ENCODE results near the gene HSD17B1. TPM values are rescaled to one million over a fixed set of nuclear protein-coding genes. Genes with fewer than 3 reads are reported as not detected.

Gene HSD17B1
- polyA plus RNA-seq, 1 donor from 2014 or later: 1.0 TPM

- Histone ChIP-seq H3K79me2 (replicated peaks; ENCODE audit: insufficient read depth, low read length) (no peaks in the 10 kb centered on the region), H3K9me2 (ENCODE audit: insufficient read depth, low read length) (no peaks in the 10 kb centered on the region), H3K9ac (ENCODE audit: low read length) (no peak overlapping the region), H2AFZ (ENCODE audit: low read depth, low read length) (no peak overlapping the region), H3F3A (ENCODE audit: insufficient read depth, low read length, poor library complexity, severe bottlenecking) (no peaks in the 10 kb centered on the region), H3K27ac (ENCODE audit: low read length) (no peak overlapping the region), H3K4me3 (ENCODE audit: low read length) (no peak overlapping the region), H3K36me3 (ENCODE audit: insufficient read depth, low read length) (peaks cover 10% of the 10 kb centered on the region), H3K4me2 (ENCODE audit: low read length) (no peak overlapping the region), H4K20me1 (ENCODE audit: insufficient read depth) (no peaks in the 10 kb centered on the region), H3K27me3 (ENCODE audit: insufficient read depth, low read depth, low read length) (no peaks in the 10 kb centered on the region), H3K9me3 (ENCODE audit: low read length) (no peaks in the 10 kb centered on the region)
- TF ChIP-seq, protein P1, sequence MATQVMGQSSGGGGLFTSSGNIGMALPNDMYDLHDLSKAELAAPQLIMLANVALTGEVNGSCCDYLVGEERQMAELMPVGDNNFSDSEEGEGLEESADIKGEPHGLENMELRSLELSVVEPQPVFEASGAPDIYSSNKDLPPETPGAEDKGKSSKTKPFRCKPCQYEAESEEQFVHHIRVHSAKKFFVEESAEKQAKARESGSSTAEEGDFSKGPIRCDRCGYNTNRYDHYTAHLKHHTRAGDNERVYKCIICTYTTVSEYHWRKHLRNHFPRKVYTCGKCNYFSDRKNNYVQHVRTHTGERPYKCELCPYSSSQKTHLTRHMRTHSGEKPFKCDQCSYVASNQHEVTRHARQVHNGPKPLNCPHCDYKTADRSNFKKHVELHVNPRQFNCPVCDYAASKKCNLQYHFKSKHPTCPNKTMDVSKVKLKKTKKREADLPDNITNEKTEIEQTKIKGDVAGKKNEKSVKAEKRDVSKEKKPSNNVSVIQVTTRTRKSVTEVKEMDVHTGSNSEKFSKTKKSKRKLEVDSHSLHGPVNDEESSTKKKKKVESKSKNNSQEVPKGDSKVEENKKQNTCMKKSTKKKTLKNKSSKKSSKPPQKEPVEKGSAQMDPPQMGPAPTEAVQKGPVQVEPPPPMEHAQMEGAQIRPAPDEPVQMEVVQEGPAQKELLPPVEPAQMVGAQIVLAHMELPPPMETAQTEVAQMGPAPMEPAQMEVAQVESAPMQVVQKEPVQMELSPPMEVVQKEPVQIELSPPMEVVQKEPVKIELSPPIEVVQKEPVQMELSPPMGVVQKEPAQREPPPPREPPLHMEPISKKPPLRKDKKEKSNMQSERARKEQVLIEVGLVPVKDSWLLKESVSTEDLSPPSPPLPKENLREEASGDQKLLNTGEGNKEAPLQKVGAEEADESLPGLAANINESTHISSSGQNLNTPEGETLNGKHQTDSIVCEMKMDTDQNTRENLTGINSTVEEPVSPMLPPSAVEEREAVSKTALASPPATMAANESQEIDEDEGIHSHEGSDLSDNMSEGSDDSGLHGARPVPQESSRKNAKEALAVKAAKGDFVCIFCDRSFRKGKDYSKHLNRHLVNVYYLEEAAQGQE (IDR thresholded peaks at IDR 0.05; ENCODE audit: borderline replicate concordance): no peak
- TF ChIP-seq SMC3 (conservative IDR thresholded peaks at IDR 0.05; ENCODE audit: poor library complexity) (no peak), MXI1 (conservative IDR thresholded peaks at IDR 0.05; ENCODE audit: poor library complexity, severe bottlenecking) (no peak), EZH2 (IDR thresholded peaks at IDR 0.05; ENCODE audit: borderline replicate concordance, insufficient read depth, low read length, poor library complexity, severe bottlenecking) (no peak), POLR2AphosphoS5 (IDR thresholded peaks at IDR 0.05) (no peak), EP300 (conservative IDR thresholded peaks at IDR 0.05; ENCODE audit: poor library complexity, severe bottlenecking) (no peak), RAD21 (conservative IDR thresholded peaks at IDR 0.05) (no peak), TAF1 (IDR thresholded peaks at IDR 0.05; ENCODE audit: low read depth) (no peak), CTCF (IDR thresholded peaks at IDR 0.05; ENCODE audit: poor library complexity, severe bottlenecking) (no peak)
These were observed 39.9 kb upstream of the HSD17B1 start for GRCh38 chr17:42512733-42513251.

DNA sequence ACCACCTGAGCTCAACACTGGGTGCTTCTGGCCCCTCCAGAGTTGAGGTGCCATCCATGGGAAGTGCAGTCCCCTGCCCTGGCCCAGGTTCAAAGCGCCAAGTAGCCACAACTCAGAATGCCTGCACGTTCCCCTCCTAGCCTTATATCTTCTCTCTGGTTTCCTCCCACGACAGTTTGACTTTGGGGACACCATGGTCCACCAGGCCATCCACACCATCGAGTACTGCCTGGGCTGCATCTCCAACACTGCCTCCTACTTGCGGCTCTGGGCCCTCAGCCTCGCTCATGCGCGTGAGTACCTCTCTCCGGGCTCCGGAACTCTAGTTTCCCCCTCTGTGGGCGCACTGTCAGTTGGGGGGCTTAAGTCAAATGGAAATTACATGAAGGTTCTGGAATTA lies 39.0 kb upstream of the HSD17B1 start:
- H4K20me1 ChIP-seq (ENCODE audit: insufficient read depth): no peaks in the 10 kb centered on the region
- H2AFZ ChIP-seq (ENCODE audit: low read depth, low read length): no peak overlapping the region
- no peak overlapping the region for H3K27ac ChIP-seq (ENCODE audit: low read length)
- H3K4me3 ChIP-seq (ENCODE audit: low read length): no peak overlapping the region
- no peak overlapping the region for H3K9ac ChIP-seq (ENCODE audit: low read length)
- H3K79me2 ChIP-seq (replicated peaks; ENCODE audit: insufficient read depth, low read length): no peaks in the 10 kb centered on the region
- TF ChIP-seq SMC3 (conservative IDR thresholded peaks at IDR 0.05; ENCODE audit: poor library complexity) (no peak), EZH2 (IDR thresholded peaks at IDR 0.05; ENCODE audit: borderline replicate concordance, insufficient read depth, low read length, poor library complexity, severe bottlenecking) (no peak), TAF1 (IDR thresholded peaks at IDR 0.05; ENCODE audit: low read depth) (no peak), POLR2AphosphoS5 (IDR thresholded peaks at IDR 0.05) (no peak), MXI1 (conservative IDR thresholded peaks at IDR 0.05; ENCODE audit: poor library complexity, severe bottlenecking) (no peak), EP300 (conservative IDR thresholded peaks at IDR 0.05; ENCODE audit: poor library complexity, severe bottlenecking) (no peak), RAD21 (conservative IDR thresholded peaks at IDR 0.05) (no peak), CTCF (IDR thresholded peaks at IDR 0.05; ENCODE audit: poor library complexity, severe bottlenecking) (no peak)
- TF ChIP-seq, protein P1 (IDR thresholded peaks at IDR 0.05; ENCODE audit: borderline replicate concordance): no peak
- H3F3A ChIP-seq (ENCODE audit: insufficient read depth, low read length, poor library complexity, severe bottlenecking): no peaks in the 10 kb centered on the region
- peaks cover 4% of the 10 kb centered on the region for H3K36me3 ChIP-seq (ENCODE audit: insufficient read depth, low read length)
- no peaks in the 10 kb centered on the region for H3K27me3 ChIP-seq (ENCODE audit: insufficient read depth, low read depth, low read length)
- H3K4me2 ChIP-seq (ENCODE audit: low read length): no peak overlapping the region
- no peaks in the 10 kb centered on the region for H3K9me2 ChIP-seq (ENCODE audit: insufficient read depth, low read length)
- no peaks in the 10 kb centered on the region for H3K9me3 ChIP-seq (ENCODE audit: low read length)

All from neural cell (in vitro differentiated cells).